K562 (cell line): ENCODE measurements around the gene ID1. TPM values are rescaled to one million over a fixed set of nuclear protein-coding genes. Genes with fewer than 3 reads are reported as not detected.

ENCODE experiments used
- BRD4 ChIP-seq: fragments of 200-600 bp; sonication (generic); IDR thresholded peaks from 2 replicates; pipeline ENCODE4 v1.6.1; 2017; ENCODE audit warnings: inconsistent platforms
- CC2D1A ChIP-seq: fragments of 450-650 bp; IDR thresholded peaks from 2 replicates; pipeline ENCODE4 v1.6.1; 2017; ENCODE audit warnings: mild to moderate bottlenecking
- KLF1 ChIP-seq: fragments of 450-650 bp; IDR thresholded peaks from 2 replicates; pipeline ENCODE4 v1.6.1; 2016; ENCODE audit warnings: missing genetic modification characterization, missing compliant biosample characterization
- NR2C1 ChIP-seq, 2 experiments: fragments of 450-650 bp; IDR thresholded peaks; 2 replicates each; pipeline ENCODE4 v1.6.1; 2017; ENCODE audit warnings: mild to moderate bottlenecking in 2 of 2, antibody characterized with exemption in 1 of 2, inconsistent platforms in 1 of 2, missing compliant biosample characterization in 1 of 2, missing genetic modification characterization in 1 of 2
- PML ChIP-seq: IDR thresholded peaks from 2 replicates; pipeline ENCODE4 v1.6.1; 2012; ENCODE audit warnings: low read length, inconsistent platforms
- POLR2A ChIP-seq: fragments of 450-650 bp; conservative IDR thresholded peaks from 2 replicates; pipeline ENCODE4 v1.6.1; 2016
- POU5F1 ChIP-seq: fragments of 150-350 bp; IDR thresholded peaks from 2 replicates; pipeline ENCODE4 v1.6.1; 2014; ENCODE audit warnings: borderline replicate concordance, low read length, low read depth, mild to moderate bottlenecking; ENCODE audit not compliant: partially characterized antibody
- SMAD4 ChIP-seq: fragments of 250-450 bp; sonication (Bioruptor Pico); conservative IDR thresholded peaks from 2 replicates; pipeline ENCODE4 v1.8.0; 2021; ENCODE audit warnings: inconsistent platforms, mild to moderate bottlenecking, moderate library complexity
- TAL1 ChIP-seq: fragments of 450-650 bp; IDR thresholded peaks from 2 replicates; pipeline ENCODE4 v1.6.1; 2016; ENCODE audit warnings: mild to moderate bottlenecking
- ZFX ChIP-seq: sonication (generic); formaldehyde crosslinking; IDR thresholded peaks from 2 replicates; pipeline ENCODE4 v1.8.0; 2022; ENCODE audit warnings: mild to moderate bottlenecking, missing genetic modification reagents, moderate library complexity
- ZNF445 ChIP-seq: fragments of 250-450 bp; sonication (Bioruptor Pico); IDR thresholded peaks from 2 replicates; pipeline ENCODE4 v1.4.0; 2020; ENCODE audit warnings: low read depth, mild to moderate bottlenecking, moderate library complexity
- ZNF699 ChIP-seq: fragments of 250-450 bp; sonication (Bioruptor Pico); IDR thresholded peaks from 2 replicates; pipeline ENCODE4 v1.8.0; 2021; ENCODE audit warnings: mild to moderate bottlenecking, moderate library complexity; ENCODE audit not compliant: insufficient replicate concordance
- polyA plus RNA-seq, 8 experiments: library from polyadenylated mRNA; depleted of rRNA in 4 of 8; stranded (reverse) in 5 of 8; unstranded in 3 of 8; fragments of >200 nt; fragmentation: Nextera tagmentation in 2 of 8; fragmentation: Illumina TruSeq in 1 of 8; extraction: Ambion mirVana in 2 of 8; extraction: Trizol in 1 of 8; gene quantifications; 2 replicates each; pipeline versions ENCODE4 v1.2.1 to v1.2.3, GENCODE V29; 2011 to 2014; ENCODE audit warnings: inconsistent platforms in 1 of 8, missing spikeins in 1 of 8
- total RNA-seq, 7 experiments: library from RNA; depleted of rRNA in 6 of 7; stranded (reverse); fragments of >200 nt in 6 of 7; fragmentation: Illumina TruSeq in 2 of 7; extraction: Trizol in 2 of 7; gene quantifications; 2 replicates each; pipeline versions ENCODE4 v1.2.1 to v1.2.3, GENCODE V29; 2011 to 2021; ENCODE audit warnings: low replicate concordance in 1 of 7
- TF ChIP-seq, protein P1 (sequence below): fragments of 250-450 bp; sonication (Bioruptor Pico); IDR thresholded peaks from 2 replicates; pipeline ENCODE4 v1.9.0; 2021; ENCODE audit warnings: mild to moderate bottlenecking
- TF ChIP-seq, protein P2 (sequence below): sonication (generic); formaldehyde crosslinking; IDR thresholded peaks from 2 replicates; pipeline ENCODE4 v1.8.1; 2023; ENCODE audit warnings: mild to moderate bottlenecking, missing genetic modification reagents
- TF ChIP-seq, protein P3 (sequence below), 2 experiments: fragments of 450-650 bp; conservative IDR thresholded peaks; 2 replicates each; pipeline ENCODE4 v1.6.1; 2017; ENCODE audit warnings: mild to moderate bottlenecking in 2 of 2, moderate library complexity in 2 of 2
- TF ChIP-seq, protein P4 (sequence below): fragments of 450-650 bp; IDR thresholded peaks from 2 replicates; pipeline ENCODE4 v1.6.1; 2016; ENCODE audit warnings: antibody characterized with exemption
- TF ChIP-seq, protein P5 (sequence below): fragments of 200-800 bp; sonication (Bioruptor generic); IDR thresholded peaks from 2 replicates; pipeline ENCODE4 v1.6.1; 2016; ENCODE audit warnings: missing genetic modification characterization, missing compliant biosample characterization

ID1 gene
- total and polyA plus RNA-seq, 9 of the 15 experiments (the other 6 are each of a cell fraction or from before 2014, with no cell fraction given), result 1.4 to 358 (median 65.0) TPM

DNA sequence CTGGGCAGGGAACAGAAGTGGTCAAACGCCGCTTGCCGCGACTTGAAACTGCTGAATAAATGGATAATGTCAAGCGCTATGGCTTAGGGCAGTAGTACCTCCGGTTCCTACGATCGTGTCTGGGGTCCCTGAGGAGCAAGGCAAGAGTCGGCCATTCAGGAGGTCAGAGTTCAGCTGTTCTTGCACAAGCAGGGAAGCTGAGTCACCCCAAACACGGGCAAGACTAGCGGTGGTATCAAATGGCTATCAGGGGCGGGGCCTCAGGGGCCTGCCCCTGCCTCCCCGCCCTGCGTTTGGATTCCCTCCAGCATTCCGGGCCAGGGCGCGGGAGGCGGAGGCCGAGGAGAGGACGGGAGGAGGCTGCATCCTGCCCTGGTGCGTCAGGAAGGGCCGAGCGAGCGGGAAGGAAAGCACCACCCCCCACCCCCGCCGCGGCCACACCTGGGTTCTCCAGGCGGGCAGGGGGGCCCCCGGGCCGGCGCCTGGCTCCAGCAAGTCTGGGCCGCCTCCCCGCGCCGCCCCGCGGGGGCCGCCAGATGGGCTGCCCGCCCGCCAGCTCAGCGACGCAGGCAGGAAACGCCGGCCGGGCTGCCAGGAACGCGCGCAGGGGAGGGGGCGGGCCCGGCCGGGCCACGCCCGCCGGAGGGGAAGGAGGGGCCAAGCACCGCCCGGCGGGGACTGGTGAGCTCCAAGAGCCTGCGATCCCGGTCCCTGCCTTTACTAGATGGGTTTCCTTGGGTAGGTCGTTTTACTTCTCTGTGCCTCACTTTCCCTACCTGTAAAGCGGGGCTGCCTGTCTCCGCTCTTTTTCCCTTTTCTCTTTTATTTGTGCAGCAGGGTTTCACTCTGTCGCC, 32.2 kb upstream of the ID1 start (continued):
- TF ChIP-seq, protein P1, sequence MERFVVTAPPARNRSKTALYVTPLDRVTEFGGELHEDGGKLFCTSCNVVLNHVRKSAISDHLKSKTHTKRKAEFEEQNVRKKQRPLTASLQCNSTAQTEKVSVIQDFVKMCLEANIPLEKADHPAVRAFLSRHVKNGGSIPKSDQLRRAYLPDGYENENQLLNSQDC (CRISPR knock-in tag), result no peak
- TF ChIP-seq BRD4 (0 out of 2 replicates have a peak, but pooled peaks have one; percentile 35), NR2C1 (IDR thresholded peaks at IDR 0.05) (peak; percentile 97), NR2C1 (tag; IDR thresholded peaks at IDR 0.05) (peak; percentile 99), ZNF699 (CRISPR knock-in tag) (no peak), POU5F1 (no peak), KLF1 (tag) (peak; percentile 99), POLR2A (peak; percentile 83), SMAD4 (peak; percentile 100), TAL1 (0 out of 2 replicates have a peak, but pooled peaks have one; percentile 7), CC2D1A (no peak), PML (peak; percentile 12; the same call in 1 of the 2 replicates), ZNF445 (peak; percentile 78), ZFX (CRISPR knock-in tag) (peak; percentile 89)
- TF ChIP-seq, protein P2, sequence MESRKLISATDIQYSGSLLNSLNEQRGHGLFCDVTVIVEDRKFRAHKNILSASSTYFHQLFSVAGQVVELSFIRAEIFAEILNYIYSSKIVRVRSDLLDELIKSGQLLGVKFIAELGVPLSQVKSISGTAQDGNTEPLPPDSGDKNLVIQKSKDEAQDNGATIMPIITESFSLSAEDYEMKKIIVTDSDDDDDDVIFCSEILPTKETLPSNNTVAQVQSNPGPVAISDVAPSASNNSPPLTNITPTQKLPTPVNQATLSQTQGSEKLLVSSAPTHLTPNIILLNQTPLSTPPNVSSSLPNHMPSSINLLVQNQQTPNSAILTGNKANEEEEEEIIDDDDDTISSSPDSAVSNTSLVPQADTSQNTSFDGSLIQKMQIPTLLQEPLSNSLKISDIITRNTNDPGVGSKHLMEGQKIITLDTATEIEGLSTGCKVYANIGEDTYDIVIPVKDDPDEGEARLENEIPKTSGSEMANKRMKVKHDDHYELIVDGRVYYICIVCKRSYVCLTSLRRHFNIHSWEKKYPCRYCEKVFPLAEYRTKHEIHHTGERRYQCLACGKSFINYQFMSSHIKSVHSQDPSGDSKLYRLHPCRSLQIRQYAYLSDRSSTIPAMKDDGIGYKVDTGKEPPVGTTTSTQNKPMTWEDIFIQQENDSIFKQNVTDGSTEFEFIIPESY (CRISPR knock-in tag), result peak; percentile 45
- TF ChIP-seq, protein P3, sequence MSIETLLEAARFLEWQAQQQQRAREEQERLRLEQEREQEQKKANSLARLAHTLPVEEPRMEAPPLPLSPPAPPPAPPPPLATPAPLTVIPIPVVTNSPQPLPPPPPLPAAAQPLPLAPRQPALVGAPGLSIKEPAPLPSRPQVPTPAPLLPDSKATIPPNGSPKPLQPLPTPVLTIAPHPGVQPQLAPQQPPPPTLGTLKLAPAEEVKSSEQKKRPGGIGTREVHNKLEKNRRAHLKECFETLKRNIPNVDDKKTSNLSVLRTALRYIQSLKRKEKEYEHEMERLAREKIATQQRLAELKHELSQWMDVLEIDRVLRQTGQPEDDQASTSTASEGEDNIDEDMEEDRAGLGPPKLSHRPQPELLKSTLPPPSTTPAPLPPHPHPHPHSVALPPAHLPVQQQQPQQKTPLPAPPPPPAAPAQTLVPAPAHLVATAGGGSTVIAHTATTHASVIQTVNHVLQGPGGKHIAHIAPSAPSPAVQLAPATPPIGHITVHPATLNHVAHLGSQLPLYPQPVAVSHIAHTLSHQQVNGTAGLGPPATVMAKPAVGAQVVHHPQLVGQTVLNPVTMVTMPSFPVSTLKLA (conservative IDR thresholded peaks at IDR 0.05), result peak; percentile 51 to 78
- TF ChIP-seq, protein P4, sequence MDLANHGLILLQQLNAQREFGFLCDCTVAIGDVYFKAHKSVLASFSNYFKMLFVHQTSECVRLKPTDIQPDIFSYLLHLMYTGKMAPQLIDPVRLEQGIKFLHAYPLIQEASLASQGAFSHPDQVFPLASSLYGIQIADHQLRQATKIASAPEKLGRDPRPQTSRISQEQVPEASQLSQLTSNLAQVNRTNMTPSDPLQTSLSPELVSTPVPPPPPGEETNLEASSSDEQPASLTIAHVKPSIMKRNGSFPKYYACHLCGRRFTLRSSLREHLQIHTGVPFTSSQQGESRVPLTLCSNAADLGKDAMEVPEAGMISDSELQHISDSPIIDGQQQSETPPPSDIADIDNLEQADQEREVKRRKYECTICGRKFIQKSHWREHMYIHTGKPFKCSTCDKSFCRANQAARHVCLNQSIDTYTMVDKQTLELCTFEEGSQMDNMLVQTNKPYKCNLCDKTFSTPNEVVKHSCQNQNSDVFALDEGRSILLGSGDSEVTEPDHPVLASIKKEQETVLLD, result peak; percentile 65; the same call in 1 of the 2 replicates
- TF ChIP-seq, protein P5, sequence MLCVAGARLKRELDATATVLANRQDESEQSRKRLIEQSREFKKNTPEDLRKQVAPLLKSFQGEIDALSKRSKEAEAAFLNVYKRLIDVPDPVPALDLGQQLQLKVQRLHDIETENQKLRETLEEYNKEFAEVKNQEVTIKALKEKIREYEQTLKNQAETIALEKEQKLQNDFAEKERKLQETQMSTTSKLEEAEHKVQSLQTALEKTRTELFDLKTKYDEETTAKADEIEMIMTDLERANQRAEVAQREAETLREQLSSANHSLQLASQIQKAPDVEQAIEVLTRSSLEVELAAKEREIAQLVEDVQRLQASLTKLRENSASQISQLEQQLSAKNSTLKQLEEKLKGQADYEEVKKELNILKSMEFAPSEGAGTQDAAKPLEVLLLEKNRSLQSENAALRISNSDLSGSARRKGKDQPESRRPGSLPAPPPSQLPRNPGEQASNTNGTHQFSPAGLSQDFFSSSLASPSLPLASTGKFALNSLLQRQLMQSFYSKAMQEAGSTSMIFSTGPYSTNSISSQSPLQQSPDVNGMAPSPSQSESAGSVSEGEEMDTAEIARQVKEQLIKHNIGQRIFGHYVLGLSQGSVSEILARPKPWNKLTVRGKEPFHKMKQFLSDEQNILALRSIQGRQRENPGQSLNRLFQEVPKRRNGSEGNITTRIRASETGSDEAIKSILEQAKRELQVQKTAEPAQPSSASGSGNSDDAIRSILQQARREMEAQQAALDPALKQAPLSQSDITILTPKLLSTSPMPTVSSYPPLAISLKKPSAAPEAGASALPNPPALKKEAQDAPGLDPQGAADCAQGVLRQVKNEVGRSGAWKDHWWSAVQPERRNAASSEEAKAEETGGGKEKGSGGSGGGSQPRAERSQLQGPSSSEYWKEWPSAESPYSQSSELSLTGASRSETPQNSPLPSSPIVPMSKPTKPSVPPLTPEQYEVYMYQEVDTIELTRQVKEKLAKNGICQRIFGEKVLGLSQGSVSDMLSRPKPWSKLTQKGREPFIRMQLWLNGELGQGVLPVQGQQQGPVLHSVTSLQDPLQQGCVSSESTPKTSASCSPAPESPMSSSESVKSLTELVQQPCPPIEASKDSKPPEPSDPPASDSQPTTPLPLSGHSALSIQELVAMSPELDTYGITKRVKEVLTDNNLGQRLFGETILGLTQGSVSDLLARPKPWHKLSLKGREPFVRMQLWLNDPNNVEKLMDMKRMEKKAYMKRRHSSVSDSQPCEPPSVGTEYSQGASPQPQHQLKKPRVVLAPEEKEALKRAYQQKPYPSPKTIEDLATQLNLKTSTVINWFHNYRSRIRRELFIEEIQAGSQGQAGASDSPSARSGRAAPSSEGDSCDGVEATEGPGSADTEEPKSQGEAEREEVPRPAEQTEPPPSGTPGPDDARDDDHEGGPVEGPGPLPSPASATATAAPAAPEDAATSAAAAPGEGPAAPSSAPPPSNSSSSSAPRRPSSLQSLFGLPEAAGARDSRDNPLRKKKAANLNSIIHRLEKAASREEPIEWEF (CRISPR knock-in tag), result no peak
